HepG2 (cell line): ENCODE results near the gene ITGAX. TPM values are rescaled to one million over a fixed set of nuclear protein-coding genes. Genes with fewer than 3 reads are reported as not detected.

Experiments used
- HNF1A ChIP-seq, 2 experiments: sonication (generic) in 1 of 2; formaldehyde crosslinking in 1 of 2; IDR thresholded peaks; 2 replicates each; pipeline versions ENCODE4 v1.4.0 to v1.6.1; 2016 to 2020; ENCODE audit warnings: borderline replicate concordance in 1 of 2, low read depth in 1 of 2, mild to moderate bottlenecking in 1 of 2, missing genetic modification reagents in 1 of 2
- NFKB2 ChIP-seq: sonication (generic); formaldehyde crosslinking; IDR thresholded peaks from 2 replicates; pipeline ENCODE4 v1.4.0; 2020; ENCODE audit warnings: missing genetic modification reagents, borderline replicate concordance
- SIX4 ChIP-seq: sonication (generic); formaldehyde crosslinking; IDR thresholded peaks from 2 replicates; pipeline ENCODE4 v1.4.0; 2020; ENCODE audit warnings: missing genetic modification reagents
- SMYD3 ChIP-seq: sonication (generic); formaldehyde crosslinking; IDR thresholded peaks from 2 replicates; pipeline ENCODE4 v1.8.1; 2023; ENCODE audit warnings: mild to moderate bottlenecking, missing genetic modification reagents
- TAF1 ChIP-seq: sonication (generic); formaldehyde crosslinking; IDR thresholded peaks from 2 replicates; pipeline ENCODE4 v1.4.0; 2020; ENCODE audit warnings: missing genetic modification reagents
- ZBED4 ChIP-seq: sonication (generic); formaldehyde crosslinking; IDR thresholded peaks from 2 replicates; pipeline ENCODE4 v1.4.0; 2020; ENCODE audit warnings: missing genetic modification reagents, borderline replicate concordance
- ZNF687 ChIP-seq: sonication (generic); formaldehyde crosslinking; IDR thresholded peaks from 2 replicates; pipeline ENCODE4 v1.5.1; 2020; ENCODE audit warnings: mild to moderate bottlenecking, missing genetic modification reagents, moderate library complexity
- ZNF770 ChIP-seq: sonication (generic); formaldehyde crosslinking; IDR thresholded peaks from 2 replicates; pipeline ENCODE4 v1.5.0; 2020; ENCODE audit warnings: mild to moderate bottlenecking, missing genetic modification reagents
- polyA plus RNA-seq, 8 experiments: library from polyadenylated mRNA; depleted of rRNA in 3 of 8; stranded (reverse) in 7 of 8; unstranded in 1 of 8; fragments of >200 nt; fragmentation: Illumina TruSeq in 4 of 8; extraction: Trizol in 4 of 8; gene quantifications; 2 replicates each; pipeline versions ENCODE4 v1.2.1 to v1.2.3, GENCODE V29; 2011 to 2016; ENCODE audit warnings: low read depth in 4 of 8, missing spikeins in 1 of 8, mixed read lengths in 1 of 8; ENCODE audit not compliant: insufficient read depth in 1 of 8
- total RNA-seq, 5 experiments: library from RNA; depleted of rRNA; stranded (reverse); fragments of >200 nt; fragmentation: Illumina TruSeq; extraction: Trizol; gene quantifications; 2 replicates each; pipeline ENCODE4 v1.2.3, GENCODE V29; 2016; ENCODE audit warnings: low read depth in 1 of 5
- TF ChIP-seq, protein P1 (sequence below): sonication (generic); formaldehyde crosslinking; IDR thresholded peaks from 2 replicates; pipeline ENCODE4 v1.8.0; 2022; ENCODE audit warnings: mild to moderate bottlenecking, missing genetic modification reagents; ENCODE audit not compliant: insufficient replicate concordance
- TF ChIP-seq, protein P2 (sequence below): sonication (generic); formaldehyde crosslinking; IDR thresholded peaks from 2 replicates; pipeline ENCODE4 v1.5.0; 2020; ENCODE audit warnings: missing genetic modification reagents, mild to moderate bottlenecking, borderline replicate concordance

The ITGAX gene
- total and polyA plus RNA-seq, 2 of the 13 experiments (the other 11 are each of a cell fraction or from before 2014, with no cell fraction given) = 0.32 TPM; not detected in 1

GRCh38 chr16:31428279-31428597 is 73.3 kb downstream of the ITGAX start, which contains the start of gene COX6A2 (continued):
- TF ChIP-seq, protein P1, sequence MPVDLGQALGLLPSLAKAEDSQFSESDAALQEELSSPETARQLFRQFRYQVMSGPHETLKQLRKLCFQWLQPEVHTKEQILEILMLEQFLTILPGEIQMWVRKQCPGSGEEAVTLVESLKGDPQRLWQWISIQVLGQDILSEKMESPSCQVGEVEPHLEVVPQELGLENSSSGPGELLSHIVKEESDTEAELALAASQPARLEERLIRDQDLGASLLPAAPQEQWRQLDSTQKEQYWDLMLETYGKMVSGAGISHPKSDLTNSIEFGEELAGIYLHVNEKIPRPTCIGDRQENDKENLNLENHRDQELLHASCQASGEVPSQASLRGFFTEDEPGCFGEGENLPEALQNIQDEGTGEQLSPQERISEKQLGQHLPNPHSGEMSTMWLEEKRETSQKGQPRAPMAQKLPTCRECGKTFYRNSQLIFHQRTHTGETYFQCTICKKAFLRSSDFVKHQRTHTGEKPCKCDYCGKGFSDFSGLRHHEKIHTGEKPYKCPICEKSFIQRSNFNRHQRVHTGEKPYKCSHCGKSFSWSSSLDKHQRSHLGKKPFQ (CRISPR knock-in tag) = no peak
- TF ChIP-seq TAF1 (CRISPR knock-in tag) (no peak), SMYD3 (CRISPR knock-in tag) (no peak), ZNF770 (CRISPR knock-in tag) (no peak), HNF1A (IDR thresholded peaks at IDR 0.05; ENCODE audit: low read depth) (no peak), HNF1A (CRISPR knock-in tag; IDR thresholded peaks at IDR 0.05; ENCODE audit: borderline replicate concordance) (no peak), ZNF687 (CRISPR knock-in tag) (no peak), ZBED4 (CRISPR knock-in tag) (no peak), SIX4 (CRISPR knock-in tag) (no peak), NFKB2 (CRISPR knock-in tag) (no peak)
- TF ChIP-seq, protein P2, sequence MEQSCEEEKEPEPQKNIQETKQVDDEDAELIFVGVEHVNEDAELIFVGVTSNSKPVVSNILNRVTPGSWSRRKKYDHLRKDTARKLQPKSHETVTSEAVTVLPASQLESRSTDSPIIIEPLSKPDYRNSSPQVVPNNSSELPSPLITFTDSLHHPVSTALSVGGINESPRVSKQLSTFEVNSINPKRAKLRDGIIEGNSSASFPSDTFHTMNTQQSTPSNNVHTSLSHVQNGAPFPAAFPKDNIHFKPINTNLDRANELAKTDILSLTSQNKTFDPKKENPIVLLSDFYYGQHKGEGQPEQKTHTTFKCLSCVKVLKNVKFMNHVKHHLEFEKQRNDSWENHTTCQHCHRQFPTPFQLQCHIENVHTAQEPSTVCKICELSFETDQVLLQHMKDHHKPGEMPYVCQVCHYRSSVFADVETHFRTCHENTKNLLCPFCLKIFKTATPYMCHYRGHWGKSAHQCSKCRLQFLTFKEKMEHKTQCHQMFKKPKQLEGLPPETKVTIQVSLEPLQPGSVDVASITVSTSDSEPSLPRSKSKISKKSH (CRISPR knock-in tag) = no peak
